Kidney glomerular epithelial cell (primary cell): Measurements from ENCODE around the gene NXPE3.

ENCODE experiments used
- DNase-seq: peaks from one replicate; lab custom pipeline; 2025; lab: John Stamatoyannopoulos, UW

Gene NXPE3

DNA sequence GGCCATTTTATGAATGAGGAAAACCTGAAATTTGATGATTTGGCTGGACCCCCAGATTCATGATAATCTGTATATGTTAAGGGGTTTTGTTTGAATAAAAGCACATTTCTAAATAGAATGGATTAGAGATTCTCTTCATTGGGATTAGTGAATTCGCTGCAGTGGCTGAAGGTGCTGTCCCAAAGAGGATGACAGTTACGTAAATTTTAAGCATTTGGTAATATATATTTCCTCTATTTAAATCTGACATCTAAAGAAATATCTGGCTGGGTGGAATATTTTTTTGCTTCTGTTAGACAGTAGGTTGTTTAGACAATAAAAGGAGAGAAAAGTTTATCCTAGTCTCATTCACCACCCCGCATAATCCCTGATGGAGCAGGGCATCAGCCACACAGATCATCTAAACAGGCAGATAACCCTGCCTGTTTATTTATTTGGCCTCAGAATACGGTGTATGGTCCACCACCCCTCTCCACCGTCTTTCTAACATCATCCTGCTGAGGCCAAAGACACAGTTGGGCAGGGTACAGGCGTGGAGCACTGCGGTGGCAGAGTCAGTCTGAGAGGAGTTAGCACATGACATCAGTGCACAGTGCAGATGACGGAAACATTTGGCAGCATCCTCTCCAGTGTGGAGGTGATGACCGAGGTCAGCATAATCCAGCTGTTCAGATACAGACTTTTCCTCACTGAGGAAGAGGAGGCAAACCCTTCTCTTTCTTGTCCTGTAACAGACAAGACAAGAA is 49.9 kb downstream of the NXPE3 start:
- no peak for DNase-seq

DNA sequence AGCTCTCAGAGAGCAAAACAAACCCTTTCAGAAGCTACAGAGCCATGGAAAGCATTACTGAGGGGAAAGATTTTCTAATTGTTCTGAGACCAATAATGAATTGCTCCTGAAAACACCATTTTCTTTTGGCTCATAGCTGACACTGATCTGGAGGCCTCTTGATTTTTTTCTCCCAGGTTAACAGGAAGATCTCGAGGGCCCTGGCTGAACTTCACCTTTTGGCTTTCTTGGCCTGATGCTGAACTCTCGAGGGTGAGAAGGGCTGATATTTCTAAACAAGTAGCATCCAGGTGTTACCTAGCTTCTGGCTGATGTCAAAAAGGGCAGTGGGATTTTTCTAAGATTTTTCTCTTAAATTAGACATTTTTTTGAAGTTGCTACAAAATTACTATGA is 50.4 kb downstream of the NXPE3 start:
- no peak for DNase-seq

- no peak for DNase-seq
Observed at GRCh38 chr3:101829874-101830273, 50.9 kb downstream of the NXPE3 start.

DNA sequence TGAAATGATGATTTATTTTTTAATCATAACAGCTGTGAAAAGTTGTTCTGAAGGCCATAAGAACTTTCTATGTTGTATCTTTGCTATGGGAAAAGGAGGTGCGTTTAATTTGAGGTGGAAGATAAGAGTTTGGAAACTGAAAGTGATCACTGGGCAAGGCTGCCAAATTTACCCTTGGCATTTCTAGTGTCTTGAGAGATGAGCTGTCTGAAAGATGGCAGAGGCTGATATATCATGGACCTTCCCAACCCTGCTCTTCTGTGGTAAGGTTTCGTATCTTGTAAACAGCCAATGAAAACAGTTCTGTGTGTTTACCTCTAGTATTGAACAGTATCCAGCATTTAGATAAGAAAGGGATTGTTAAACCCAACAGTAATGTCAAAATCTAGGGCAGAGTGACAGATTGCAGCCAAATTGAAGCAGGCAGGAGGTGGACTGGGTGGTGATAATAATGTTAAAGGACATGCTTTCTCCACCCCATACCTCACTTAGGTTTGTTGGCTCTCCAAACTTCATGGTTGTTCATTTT is 54.5 kb downstream of the NXPE3 start:
- DNase-seq = no peak

DNA sequence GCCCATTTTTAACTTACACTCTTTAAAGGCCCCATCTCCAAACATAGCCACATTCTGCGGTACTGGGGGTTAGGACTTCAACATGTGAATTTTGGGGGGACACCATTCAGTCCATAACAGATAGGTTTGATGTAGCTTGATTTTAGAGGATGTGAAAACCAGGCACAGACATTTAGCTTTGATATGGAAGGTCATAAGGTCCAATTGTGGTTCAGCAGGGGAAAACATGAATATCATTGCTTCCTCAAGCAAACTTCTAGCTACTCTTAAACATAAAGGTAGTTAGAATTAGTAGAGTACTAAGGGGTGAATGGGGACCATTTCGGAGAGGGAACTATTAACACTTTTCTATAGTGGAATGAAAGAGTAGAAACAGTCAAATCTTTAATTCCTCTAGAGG is 56.7 kb downstream of the NXPE3 start:
- DNase-seq = no peak

DNA sequence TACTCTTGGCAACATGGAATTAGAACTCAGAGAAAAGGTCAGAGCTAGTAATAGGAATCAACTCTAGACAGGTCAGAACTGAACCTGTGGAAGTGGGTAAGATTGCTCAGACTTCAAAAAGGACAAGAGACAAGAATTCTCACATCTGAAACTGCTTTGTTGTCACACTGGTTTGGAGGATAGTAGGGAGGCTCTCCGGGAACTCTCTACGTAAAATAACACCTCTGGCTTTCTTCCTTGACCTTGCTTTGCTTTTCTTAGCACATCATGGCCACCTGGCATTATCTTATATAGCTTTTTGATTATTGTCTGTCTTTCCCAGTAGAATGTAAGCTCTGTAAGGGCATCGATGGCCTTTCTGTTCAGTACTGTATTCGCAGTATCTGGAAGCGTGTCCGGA is 57.1 kb downstream of the NXPE3 start:
- DNase-seq = no peak

DNA sequence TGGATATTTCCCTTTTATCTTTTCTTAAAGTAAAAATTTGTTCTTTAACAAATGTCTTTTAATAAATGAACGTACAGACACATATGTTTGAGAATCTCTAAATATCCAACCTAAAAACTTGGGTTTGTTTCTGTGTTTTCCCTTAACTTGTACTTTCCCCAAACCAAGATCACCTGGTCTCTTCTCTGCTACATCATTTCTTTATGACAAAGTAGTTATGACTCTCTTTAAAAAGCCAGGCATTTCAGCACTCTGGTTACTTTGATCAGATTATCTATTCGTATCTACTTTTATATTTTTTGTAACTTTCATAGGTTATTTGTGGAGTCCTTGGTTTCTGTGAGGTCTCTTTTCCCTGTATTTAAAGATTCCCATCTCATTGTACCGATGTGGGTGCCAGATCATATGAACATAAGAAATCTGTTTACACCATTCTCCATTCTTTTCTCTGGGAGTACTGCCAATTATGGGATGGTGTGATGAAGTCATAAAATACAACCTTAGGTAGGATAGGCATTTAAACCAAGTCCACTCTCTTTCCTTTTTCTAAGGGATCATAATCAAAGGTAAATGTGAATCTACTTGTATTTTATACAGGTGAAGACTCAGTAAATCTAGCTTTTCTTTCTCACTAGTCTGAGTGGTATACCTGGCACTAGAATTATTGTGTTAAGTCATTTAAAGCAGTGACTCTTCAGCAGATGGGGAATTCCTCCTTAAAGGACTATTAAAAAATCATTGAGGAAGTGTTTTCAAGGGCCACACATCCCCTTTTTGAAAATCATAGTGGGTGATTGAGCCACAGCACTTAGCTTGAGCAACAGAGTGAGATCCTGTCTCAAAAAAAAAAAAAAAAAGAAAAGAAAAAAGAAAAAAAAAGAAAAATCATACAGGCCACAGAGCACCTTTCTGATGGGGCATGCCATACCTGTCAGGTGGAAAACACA is 57.9 kb downstream of the NXPE3 start:
- peak; percentile 45 for DNase-seq

- DNase-seq = no peak
Observed at GRCh38 chr3:101838691-101839090, 59.7 kb downstream of the NXPE3 start.

DNA sequence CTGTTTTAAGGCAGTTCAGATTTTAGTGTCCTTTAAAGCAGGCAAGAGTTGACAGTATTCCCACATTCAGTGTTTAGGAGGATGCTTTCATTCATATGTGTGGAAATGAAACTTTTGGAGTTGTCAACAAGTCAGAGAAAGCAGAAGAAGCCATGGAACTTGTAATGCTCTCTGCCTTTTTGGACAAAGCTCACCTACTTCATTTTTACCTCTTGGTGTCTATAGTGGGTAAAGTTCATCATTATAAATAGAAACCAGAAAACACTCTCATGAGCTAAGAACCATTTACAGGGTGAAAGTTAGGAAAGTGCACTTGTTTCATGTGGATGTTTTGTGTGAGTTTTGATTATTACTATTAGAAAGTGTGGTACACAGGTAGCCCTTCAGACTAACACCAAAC is 61.1 kb downstream of the NXPE3 start:
- no peak for DNase-seq

DNA sequence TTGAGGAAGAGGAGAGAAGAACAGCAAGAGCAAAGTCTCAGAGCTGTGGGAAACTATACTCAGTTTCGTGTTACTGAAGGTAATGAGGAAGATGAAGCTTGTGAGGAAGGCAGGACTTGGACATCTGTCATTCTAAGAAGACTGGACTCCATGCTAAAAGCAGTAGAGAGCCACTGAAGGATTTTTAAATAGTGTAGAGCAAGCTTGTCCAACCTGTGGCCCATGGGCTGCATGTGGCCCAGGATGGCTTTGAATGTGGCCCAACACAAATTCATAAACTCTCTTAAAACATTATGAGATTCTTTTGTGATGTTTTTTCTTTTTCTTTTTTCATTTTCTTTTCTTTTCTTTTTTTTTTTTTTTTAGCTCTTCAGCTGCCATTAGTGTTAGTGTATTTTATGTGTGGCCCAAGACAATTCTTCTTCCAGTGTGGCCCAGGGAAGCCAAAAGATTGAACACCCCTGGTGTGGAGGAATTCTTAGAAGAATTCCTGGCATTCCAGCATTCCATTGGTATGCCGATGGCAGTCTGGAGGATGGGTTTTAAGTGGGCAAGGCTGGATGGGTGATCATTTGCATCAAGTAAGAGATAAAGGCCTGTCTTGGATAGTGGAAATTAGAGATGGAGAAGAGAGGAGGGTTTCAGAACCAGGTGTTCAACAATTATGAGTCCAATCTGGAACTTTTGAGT is 63.4 kb downstream of the NXPE3 start:
- peak; percentile 60 for DNase-seq

GRCh38 chr3:101842935-101843330 is 63.9 kb downstream of the NXPE3 start:
- no peak for DNase-seq

DNA sequence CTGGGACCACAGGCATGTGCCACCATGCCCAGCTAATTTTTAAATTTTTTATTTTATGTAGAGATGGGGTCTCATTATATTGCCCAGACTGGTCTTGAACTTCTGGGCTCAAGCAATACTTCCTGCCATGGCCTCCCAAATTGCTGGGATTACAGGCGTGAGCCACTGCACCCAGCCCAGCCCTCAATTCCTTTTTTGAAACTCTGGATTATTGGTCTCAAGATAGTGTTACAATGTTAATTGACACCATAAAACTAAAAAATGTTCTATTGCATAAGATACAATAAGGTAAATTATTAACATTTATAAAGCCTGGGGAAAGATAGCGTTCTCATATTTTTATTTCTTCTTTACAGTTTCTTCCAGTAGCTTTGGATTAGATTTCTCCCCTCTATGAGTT is 66.4 kb downstream of the NXPE3 start:
- no peak for DNase-seq

GRCh38 chr3:101846709-101847108 is 67.7 kb downstream of the NXPE3 start:
- no peak for DNase-seq

- DNase-seq = no peak
Observed at GRCh38 chr3:101847328-101847727, 68.3 kb downstream of the NXPE3 start.

- DNase-seq = no peak
Observed at GRCh38 chr3:101848326-101848725, 69.3 kb downstream of the NXPE3 start.

DNA sequence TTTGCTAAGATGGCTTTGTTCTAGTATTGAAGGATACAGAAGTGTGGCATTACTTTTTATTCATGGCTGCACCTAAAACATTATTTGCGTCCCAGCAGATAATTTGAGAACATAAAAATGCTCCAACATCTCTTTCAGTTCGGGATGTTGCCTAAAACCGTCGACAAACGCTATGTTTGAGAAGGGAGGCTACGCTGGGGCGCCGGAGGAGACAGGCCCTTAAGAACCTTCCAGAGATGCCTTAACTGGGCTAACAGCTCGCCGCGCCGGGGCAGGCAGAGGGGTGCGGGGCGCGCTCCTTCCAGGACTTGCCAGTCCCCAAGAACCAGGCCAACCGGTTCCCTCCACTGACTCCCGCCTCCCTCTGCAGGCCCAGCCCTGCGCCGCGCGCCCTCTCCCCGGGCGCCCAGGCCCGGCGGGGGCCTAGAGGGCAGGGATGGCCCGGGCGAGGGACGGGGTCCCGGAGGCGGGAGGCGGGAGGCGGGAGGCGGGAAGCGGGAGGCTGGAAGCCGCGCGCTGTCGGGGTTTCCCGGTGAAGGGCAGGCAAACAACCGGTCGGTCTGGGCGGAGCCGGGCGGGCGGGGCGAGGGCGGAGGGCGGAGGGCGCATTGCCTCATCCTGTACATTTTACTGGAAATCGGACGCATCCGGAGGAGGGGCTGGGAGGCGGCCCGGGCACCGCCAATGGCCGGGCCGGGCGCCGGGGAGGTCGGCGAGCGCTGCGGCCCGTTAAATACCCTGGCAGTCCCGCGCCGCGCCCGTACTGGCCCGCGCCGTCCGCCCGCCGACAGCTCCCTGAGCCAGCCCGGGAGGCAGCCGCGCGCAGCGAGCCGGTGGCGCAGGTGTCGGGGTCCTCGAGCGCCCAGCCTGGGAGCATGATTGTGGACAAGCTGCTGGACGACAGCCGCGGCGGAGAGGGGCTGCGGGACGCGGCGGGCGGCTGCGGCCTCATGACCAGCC is 70.0 kb downstream of the NXPE3 start, which contains the start of gene NFKBIZ:
TSS of gene NFKBIZ (plus strand) at position 761 of the 960 bp plus-strand sequence. CDS start at position 876, 115 bp downstream.
- peak; percentile 87 for DNase-seq

DNA sequence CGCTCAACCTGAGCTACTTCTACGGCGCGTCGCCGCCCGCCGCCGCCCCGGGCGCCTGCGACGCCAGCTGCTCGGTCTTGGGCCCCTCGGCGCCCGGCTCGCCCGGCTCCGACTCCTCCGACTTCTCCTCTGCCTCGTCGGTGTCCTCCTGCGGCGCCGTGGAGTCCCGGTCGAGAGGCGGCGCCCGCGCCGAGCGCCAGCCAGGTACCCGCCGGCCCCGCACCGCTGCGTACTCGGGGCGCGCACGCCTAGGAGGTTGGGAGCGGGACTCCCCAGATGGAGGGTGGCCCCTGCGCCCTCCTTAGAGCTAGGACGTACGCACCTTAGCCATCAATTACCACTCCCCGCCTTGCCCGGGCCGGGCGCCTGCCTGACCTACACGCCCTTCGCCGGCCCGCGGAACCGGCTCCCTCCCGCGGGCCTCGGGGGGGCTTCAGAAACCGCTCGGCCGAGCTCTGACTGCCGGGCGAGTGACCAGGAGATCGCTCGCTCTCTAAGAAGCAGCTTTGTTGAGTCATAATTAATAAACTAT is 70.8 kb downstream of the NXPE3 start:
- DNase-seq = no peak

DNA sequence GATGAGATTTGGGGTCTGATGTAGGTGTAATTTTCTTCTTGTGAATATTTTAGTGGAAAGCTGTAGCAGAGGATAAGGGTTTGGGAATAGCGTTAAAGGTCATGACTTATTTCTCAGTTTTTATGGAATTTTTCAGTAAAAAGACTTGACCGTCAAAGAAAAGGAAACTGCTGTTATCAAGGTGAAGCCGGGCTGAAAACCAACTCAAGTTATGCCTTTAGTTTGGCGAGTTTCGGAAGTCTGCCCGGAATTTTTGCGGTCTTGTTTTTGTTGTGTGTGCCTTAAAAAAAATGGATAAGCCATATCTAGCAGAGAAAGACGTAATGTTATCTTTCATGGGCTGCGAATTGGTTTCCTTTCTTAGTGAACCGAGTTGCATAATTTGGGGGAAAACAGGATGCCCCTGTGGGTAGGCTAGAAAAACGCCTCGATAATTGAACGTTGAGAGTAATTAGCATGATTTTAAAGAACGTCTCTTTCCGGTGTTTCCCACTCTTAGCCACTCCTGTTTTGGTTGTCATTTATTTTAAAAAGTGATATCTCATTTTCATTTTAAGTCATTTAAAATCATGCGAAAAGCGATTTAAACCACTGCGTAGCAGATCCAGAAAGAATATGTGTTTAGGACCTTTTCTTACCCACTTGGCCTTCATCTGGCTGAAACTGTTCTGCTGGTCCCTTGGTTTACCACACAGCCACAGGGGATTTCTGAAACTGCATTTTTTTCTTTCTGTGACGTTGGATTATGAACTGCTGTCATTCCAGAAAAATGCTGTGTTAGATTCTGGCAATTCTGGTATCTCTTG is 71.4 kb downstream of the NXPE3 start:
- DNase-seq = no peak

GRCh38 chr3:101851072-101851770 is 72.2 kb downstream of the NXPE3 start:
- DNase-seq = no peak
